ENCODE data around the gene COL4A2.

- TF ChIP-seq CTCF (IDR thresholded peaks at IDR 0.05 in 4 of 5, conservative IDR thresholded peaks at IDR 0.05 in 1 of 5) (no peak), POLR2A (IDR thresholded peaks at IDR 0.05) (no peak)
These were observed 38.6 kb downstream of the COL4A2 start for GRCh38 chr13:110345701-110346100.
